A673 (cell line): ENCODE measurements around the gene SMCO3.

Experiments
- EZH2 ChIP-seq: fragments of 200-600 bp; sonication (generic); IDR thresholded peaks from 2 replicates; pipeline ENCODE4 v1.6.1; 2017; ENCODE audit warnings: borderline replicate concordance, low read depth, mild to moderate bottlenecking, mixed read lengths, antibody characterized with exemption, low read length; ENCODE audit not compliant: poor library complexity, severe bottlenecking
- TF ChIP-seq, protein P1 (sequence below): fragments of 300-800, 200-600 bp; sonication (generic); conservative IDR thresholded peaks from 2 replicates; pipeline ENCODE4 v1.5.1; 2017; ENCODE audit warnings: low read depth, mild to moderate bottlenecking, antibody characterized with exemption, low read length, moderate library complexity, mixed read lengths

DNA sequence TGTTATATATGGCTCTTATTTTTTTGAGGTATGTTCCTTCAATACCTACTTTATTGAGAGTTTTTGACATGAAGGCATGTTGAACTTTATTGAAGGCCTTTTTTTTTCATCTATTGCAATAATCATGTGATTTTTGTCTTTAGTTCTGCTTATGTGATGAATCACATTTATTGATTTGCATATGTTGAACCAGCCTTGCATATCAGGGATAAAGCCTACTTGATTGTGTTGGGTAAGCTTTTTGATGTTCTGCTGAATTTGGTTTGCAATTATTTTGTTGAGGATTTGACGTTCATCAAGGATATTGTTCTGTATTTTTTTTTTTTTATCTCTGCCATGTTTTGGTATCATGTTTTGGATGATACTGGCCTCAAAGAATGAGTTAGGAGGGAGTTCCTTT, 44.5 kb upstream of the SMCO3 start:
- TF ChIP-seq, protein P1, sequence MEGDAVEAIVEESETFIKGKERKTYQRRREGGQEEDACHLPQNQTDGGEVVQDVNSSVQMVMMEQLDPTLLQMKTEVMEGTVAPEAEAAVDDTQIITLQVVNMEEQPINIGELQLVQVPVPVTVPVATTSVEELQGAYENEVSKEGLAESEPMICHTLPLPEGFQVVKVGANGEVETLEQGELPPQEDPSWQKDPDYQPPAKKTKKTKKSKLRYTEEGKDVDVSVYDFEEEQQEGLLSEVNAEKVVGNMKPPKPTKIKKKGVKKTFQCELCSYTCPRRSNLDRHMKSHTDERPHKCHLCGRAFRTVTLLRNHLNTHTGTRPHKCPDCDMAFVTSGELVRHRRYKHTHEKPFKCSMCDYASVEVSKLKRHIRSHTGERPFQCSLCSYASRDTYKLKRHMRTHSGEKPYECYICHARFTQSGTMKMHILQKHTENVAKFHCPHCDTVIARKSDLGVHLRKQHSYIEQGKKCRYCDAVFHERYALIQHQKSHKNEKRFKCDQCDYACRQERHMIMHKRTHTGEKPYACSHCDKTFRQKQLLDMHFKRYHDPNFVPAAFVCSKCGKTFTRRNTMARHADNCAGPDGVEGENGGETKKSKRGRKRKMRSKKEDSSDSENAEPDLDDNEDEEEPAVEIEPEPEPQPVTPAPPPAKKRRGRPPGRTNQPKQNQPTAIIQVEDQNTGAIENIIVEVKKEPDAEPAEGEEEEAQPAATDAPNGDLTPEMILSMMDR = no peak
- no peak for TF ChIP-seq EZH2
